GM18867 (cell line): Measurements from ENCODE around the gene ST8SIA6.

Experiments used
- ATAC-seq: cut with Tn5 transposase; IDR thresholded peaks from one replicate; pipeline ENCODE4 v1.9.1; 2021; ENCODE audit warnings: mild to moderate bottlenecking, moderate library complexity; ENCODE audit not compliant: unreplicated experiment

Gene ST8SIA6

GRCh38 chr10:17276756-17277424 is 177.5 kb downstream of the ST8SIA6 start:
- ATAC-seq = no peak

DNA sequence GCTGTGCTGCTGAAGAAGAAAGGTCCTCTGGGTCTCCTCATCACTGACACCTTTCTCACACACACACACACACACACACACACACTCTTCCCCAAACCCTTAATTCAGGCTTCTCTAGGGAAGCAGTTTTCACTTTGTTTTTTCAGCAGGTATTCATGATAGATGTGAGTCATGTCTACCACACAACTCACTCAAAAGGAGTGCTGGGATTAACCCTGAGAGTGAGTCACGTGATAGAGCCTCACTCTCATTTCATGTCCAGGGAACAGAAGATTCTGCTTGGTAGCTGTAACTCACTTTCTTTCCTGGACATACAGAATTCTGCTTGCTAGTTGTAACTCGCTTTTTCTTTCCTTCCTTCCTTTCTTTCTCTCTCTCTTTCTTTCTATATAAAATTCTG is 181.0 kb downstream of the ST8SIA6 start:
- ATAC-seq = no peak

DNA sequence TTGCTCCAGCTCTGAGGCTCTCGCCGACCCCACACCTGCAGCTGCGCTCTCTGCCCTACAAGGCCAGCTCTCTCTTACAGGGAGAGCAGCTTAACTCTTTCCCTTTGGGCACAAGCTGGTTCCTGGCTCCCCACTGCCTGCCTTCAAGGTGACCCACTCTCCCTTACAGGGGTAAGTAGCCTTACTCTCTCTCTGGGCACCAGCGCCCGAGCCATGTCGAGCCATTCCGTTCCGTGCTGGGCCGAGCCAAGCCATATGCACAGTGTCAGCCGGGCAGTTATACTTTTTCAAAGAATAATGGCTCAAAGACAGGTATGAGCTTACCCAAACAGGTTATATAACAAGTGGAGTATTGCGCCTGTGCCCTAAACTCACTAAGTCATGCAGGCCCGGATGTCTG is 181.7 kb downstream of the ST8SIA6 start:
- ATAC-seq = no peak
